GM10248 (cell line): ENCODE results near the gene OPRPN.

Experiments
- CTCF ChIA-PET: fragments of 300-600 bp; sonication (Branson Sonifier 250); formaldehyde crosslinking; extraction: SDS; loops from one replicate; lab custom pipeline; 2021; ENCODE audit warnings: antibody characterized with exemption; lab: Yijun Ruan, JAX
- POLR2A ChIA-PET: fragments of 350-650 bp; sonication (Branson Sonifier 250); formaldehyde crosslinking; extraction: SDS; loops from one replicate; lab custom pipeline; 2020; ENCODE audit warnings: antibody characterized with exemption; lab: Yijun Ruan, JAX
- DNase-seq: peaks from one replicate; pipeline ENCODE4 v3.0.0; 2012; ENCODE audit errors: extremely low spot score
- TF ChIP-seq, protein P1 (sequence below): IDR thresholded peaks from 2 replicates; pipeline ENCODE4 v1.5.1; 2012; ENCODE audit warnings: mild to moderate bottlenecking, low read depth; ENCODE audit errors: extremely low read depth, missing control alignments, control extremely low read depth

The OPRPN gene, protein sequence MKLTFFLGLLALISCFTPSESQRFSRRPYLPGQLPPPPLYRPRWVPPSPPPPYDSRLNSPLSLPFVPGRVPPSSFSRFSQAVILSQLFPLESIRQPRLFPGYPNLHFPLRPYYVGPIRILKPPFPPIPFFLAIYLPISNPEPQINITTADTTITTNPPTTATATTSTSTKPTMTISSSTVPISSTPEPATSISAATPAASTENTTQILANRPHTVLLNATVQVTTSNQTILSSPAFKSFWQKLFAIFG

DNA sequence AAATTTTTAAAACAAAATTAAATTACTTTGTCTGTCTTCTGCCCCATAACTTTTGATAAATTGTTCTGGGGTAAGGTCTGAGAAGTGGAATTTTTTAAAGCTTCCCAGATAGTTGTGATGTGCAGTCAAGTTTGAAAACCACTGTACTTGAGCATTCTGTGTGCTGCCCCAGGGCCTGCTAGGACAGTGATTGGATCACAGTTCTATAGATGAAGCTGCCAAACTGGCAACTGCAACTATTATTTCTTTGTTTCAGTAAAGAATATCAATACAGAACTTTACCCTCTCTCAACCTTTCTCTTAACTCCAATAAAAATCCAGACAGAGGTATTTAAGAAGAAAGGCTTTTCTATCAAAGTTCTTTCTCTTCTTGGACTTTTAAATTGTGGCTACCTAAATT lies at the start of gene OPRPN:
OPRPN (plus strand) TSS at position 361 of the 400 bp plus-strand sequence. CDS start 1,346 bp downstream, outside the sequence.
- TF ChIP-seq, protein P1, sequence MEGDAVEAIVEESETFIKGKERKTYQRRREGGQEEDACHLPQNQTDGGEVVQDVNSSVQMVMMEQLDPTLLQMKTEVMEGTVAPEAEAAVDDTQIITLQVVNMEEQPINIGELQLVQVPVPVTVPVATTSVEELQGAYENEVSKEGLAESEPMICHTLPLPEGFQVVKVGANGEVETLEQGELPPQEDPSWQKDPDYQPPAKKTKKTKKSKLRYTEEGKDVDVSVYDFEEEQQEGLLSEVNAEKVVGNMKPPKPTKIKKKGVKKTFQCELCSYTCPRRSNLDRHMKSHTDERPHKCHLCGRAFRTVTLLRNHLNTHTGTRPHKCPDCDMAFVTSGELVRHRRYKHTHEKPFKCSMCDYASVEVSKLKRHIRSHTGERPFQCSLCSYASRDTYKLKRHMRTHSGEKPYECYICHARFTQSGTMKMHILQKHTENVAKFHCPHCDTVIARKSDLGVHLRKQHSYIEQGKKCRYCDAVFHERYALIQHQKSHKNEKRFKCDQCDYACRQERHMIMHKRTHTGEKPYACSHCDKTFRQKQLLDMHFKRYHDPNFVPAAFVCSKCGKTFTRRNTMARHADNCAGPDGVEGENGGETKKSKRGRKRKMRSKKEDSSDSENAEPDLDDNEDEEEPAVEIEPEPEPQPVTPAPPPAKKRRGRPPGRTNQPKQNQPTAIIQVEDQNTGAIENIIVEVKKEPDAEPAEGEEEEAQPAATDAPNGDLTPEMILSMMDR: no peak
- ChIA-PET CTCF (no interaction called here), POLR2A (no interaction called here)
- no peak for DNase-seq

DNA sequence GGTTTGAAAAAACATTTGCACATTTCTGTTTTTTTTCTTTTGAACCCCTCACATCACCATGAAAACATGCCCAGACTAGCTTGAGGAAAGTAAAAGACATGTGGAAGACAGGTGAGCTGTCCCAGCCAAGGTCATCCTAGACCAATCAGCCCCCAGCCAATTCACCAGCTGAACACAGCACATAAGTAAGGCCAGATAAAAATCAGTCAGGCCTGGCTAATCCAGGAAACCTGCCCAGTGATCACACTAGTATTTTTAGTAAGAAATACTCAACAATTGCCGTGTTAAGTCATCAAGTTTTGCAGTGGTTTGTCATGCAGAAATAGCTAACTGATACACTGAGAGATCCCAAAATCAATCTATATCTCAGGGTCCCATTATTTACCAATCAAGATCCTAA lies 41.6 kb upstream of the OPRPN start:
- ChIA-PET POLR2A (no interaction called here), CTCF (interaction anchor here (0.9 to 1.4 kb wide), 2 partner anchors 12 to 30 kb away, joined by 3 read pairs; no protein-coding TSS in a partner anchor)
- DNase-seq: no peak
- TF ChIP-seq, protein P1: no peak

DNA sequence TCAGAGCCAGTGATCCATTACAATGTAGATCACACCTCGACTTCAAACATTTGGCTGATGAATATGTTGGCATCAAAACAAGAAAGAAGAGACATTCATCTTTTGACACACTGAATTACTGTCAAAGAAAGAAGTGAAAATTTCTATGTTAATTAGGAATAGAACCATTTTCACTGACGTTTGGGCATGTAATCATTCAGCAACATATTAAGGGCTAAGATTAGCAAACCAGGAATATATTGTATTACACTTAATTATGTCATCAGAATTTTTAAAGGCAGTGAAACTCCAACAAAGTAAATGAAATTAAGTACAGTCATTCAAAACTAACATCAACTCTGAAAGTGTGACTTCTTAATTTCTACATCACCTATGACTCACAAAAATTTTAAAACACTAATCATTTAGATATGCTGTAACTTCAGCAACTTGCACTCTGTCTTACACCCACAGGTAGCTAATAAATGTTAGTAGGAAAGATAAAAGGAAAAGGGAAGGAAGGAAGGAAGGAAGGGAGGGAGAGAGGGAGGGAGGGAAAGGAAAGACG lies 38.6 kb upstream of the OPRPN start:
- CTCF ChIA-PET: no interaction called here
- no peak for DNase-seq
- POLR2A ChIA-PET: no interaction called here
- TF ChIP-seq, protein P1: no peak

DNA sequence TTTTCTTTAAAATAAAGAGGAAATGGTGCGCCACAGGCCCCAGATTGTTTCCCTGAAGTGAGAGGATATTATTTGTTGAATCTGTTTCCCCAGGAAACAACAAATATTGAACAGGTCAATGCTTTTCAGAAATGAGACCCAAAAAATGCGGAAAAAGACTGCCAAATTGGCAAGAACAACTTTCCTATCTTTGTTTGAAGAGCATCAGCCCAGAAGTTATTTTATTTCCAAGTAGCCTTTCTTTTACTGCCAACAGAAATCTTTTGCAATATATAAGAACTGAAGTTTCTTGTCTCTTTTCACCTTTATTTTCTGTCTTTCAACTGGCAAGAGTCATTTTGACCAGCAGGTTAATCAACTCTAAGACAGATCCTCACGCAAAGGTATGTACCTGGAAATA lies 37.3 kb upstream of the OPRPN start, which contains the start of gene SMR3A:
SMR3A (plus strand) TSS at position 301 of the 400 bp plus-strand sequence. CDS start 1,356 bp downstream, outside the sequence.
- CTCF ChIA-PET: no interaction called here
- POLR2A ChIA-PET: no interaction called here
- no peak for DNase-seq
- TF ChIP-seq, protein P1: no peak

DNA sequence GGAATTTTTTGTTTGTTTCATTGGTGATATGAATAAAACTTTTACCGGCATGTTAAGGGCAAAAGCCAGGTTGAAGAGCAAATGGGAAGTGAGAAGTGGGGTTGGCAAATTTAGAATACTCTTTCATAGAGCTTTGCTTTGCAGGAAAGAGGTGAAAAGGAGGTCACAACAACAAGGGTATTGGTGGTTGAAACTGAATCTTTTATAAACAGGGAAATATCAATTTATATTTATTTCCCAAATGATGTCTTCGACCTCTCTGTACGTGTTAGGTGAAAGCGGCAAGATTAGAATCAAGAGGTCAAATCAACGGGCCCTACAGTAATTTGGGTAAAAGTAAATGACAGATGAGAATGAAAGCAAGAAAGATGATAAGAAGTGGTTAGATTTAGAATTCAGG lies 33.7 kb upstream of the OPRPN start:
- ChIA-PET CTCF (interaction anchor here (0.9 to 1.0 kb wide), 2 partner anchors 30 to 194 kb away, joined by 3 read pairs; partner anchors contain the start of gene CABS1), POLR2A (no interaction called here)
- TF ChIP-seq, protein P1: no peak

DNA sequence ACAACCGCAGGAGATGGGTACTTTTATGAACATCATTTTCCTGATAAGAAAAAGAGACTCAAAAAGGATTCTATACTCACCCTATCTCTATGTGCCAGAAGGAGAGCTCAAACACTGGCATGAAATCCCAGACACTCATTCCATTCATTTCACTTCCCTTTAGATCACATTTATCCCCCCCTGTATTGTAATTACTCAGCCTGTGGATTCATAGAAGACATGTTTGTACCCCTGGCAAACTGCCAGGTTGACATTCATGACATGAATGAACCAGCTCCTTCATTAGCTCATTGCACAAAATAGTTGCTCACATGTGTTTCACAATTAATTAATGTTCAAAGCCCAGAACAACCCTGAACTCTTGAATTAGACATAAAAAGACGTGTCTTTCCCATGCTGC lies 32.3 kb upstream of the OPRPN start:
- DNase-seq: no peak
- POLR2A ChIA-PET: no interaction called here
- CTCF ChIA-PET: no interaction called here

More for the DNA sequence above, 33.7 kb upstream of the OPRPN start:
- DNase-seq: no peak

More for the DNA sequence above, 32.3 kb upstream of the OPRPN start:
- TF ChIP-seq, protein P1: no peak
